Aorta (tissue), 5 donors: ENCODE data around the gene SAMD15. TPM values are rescaled to one million over a fixed set of nuclear protein-coding genes. Genes with fewer than 3 reads are reported as not detected.
A peak's percentile ranks its signal among the peaks of the same experiment; 100 is the strongest.

ENCODE experiments used
- ATAC-seq: fragments of 200-7000 bp; cut with Tn5 transposase; one replicate; pipeline ENCODE4 v1.9.1; 2022; ENCODE audit warnings: moderate library complexity; ENCODE audit not compliant: low FRiP score
- DNase-seq, 2 donors: peaks; one replicate each; pipeline ENCODE4 v3.0.0-alpha.2; 2020
- H3K27ac ChIP-seq, 2 donors: one replicate each; pipeline ENCODE4 v1.5.1; 2013; ENCODE audit warnings: low read length in 2 of 2, mild to moderate bottlenecking in 2 of 2, moderate library complexity in 2 of 2, control low read depth in 1 of 2, inconsistent platforms in 1 of 2, low read depth in 1 of 2
- H3K27me3 ChIP-seq, 2 donors: one replicate each; pipeline ENCODE4 v1.6.1; 2013; ENCODE audit warnings: control low read depth in 1 of 2, low read length in 1 of 2, mild to moderate bottlenecking in 1 of 2, moderate library complexity in 1 of 2; ENCODE audit not compliant: insufficient read depth in 2 of 2, control insufficient read depth in 1 of 2
- H3K36me3 ChIP-seq, 2 donors: one replicate each; pipeline ENCODE4 v1.6.1; 2013; ENCODE audit warnings: control low read depth in 1 of 2, low read length in 1 of 2, mild to moderate bottlenecking in 1 of 2; ENCODE audit not compliant: insufficient read depth in 2 of 2, control insufficient read depth in 1 of 2
- H3K4me1 ChIP-seq, 2 donors: one replicate each; pipeline ENCODE4 v1.6.1; 2013; ENCODE audit warnings: low read length in 2 of 2, control low read depth in 1 of 2, mild to moderate bottlenecking in 1 of 2, moderate library complexity in 1 of 2; ENCODE audit not compliant: insufficient read depth in 2 of 2, control insufficient read depth in 1 of 2
- H3K4me3 ChIP-seq, 2 donors: one replicate each; pipeline ENCODE4 v1.5.1; 2013; ENCODE audit warnings: low read length in 2 of 2, control low read depth in 1 of 2, mild to moderate bottlenecking in 1 of 2
- H3K9me3 ChIP-seq: one replicate; pipeline ENCODE4 v1.6.1; 2013; ENCODE audit warnings: mild to moderate bottlenecking, low read length; ENCODE audit not compliant: control insufficient read depth
- WGBS, 2 donors: extraction: QIAGEN DNeasy Blood & Tissue Kit; methylation state at CpG; one replicate each; pipeline ENCODE4 v1.1.7; 2013; 5-methylcytosine and 5-hydroxymethylcytosine counted together
- intact Hi-C, 2 donors: fragments of 100-400 bp; cut with DNase I; formaldehyde crosslinking; loops; one replicate each; pipeline versions ENCODE4 v1.14.2 to v1.15.0; 2022
- polyA plus RNA-seq, 2 donors: library from polyadenylated mRNA; stranded (reverse); fragments of 200-250 nt; gene quantifications; one replicate each; pipeline ENCODE4 v1.2.3, GENCODE V29; 2013
- total RNA-seq, 2 donors: library from RNA; stranded (reverse); fragmentation: NEBNext Ultra II Directional; extraction: Animal tissue kit (Norgen Biotek cat#: 25700); gene quantifications; one replicate each; pipeline ENCODE4 v1.2.1, GENCODE V29; 2021
- donor health status: healthy with polysubstance abuse.
- donor health status: Bipolar disorder and iron deficiency.
- donor health status: DM: no; HTN: no; CAD: no.
- donor health status: DM: no; HTN: no; CAD: no.
- donor health status: DM: yes; HTN: yes; CAD: no.

The SAMD15 gene
- total and polyA plus RNA-seq, 4 donors = 0.36 to 7.4 (median 0.57) TPM

GRCh38 chr14:77364146-77364545, 13.0 kb upstream of the SAMD15 start:
- Histone ChIP-seq H3K27ac (no peak overlapping the region), H3K4me3 (no peak overlapping the region), H3K9me3 (no peaks in the 10 kb centered on the region), H3K4me1 (no peaks in the 10 kb centered on the region), H3K36me3 (no peaks in the 10 kb centered on the region), H3K27me3 (no peaks in the 10 kb centered on the region)
- no peak for DNase-seq
- no peak for ATAC-seq
- 86 to 89% methylated on average over 3 of the region's 3 CpGs for whole genome bisulfite sequencing, 2 donors
- intact Hi-C loops = no loop called here

GRCh38 chr14:77369285-77369684, 7.9 kb upstream of the SAMD15 start:
- WGBS, 2 donors = 80 to 86% methylated on average over 1 of the region's 1 CpG
- intact Hi-C loops = no loop called here
- ATAC-seq (no peak), DNase-seq (no peak)
- H3K4me1 ChIP-seq = no peaks in the 10 kb centered on the region
- no peaks in the 10 kb centered on the region for H3K36me3 ChIP-seq
- no peaks in the 10 kb centered on the region for H3K9me3 ChIP-seq
- no peak overlapping the region for H3K4me3 ChIP-seq
- no peak overlapping the region for H3K27ac ChIP-seq
- no peaks in the 10 kb centered on the region for H3K27me3 ChIP-seq

GRCh38 chr14:77372304-77372841, 4.8 kb upstream of the SAMD15 start:
- Histone ChIP-seq H3K9me3 (no peaks in the 10 kb centered on the region), H3K4me1 (peaks cover 0 to 2% of the 10 kb centered on the region in 2 donors), H3K27me3 (no peaks in the 10 kb centered on the region), H3K4me3 (no peak overlapping the region), H3K36me3 (no peaks in the 10 kb centered on the region), H3K27ac (no peak overlapping the region)
- intact Hi-C loops = no loop called here
- 67 to 73% methylated on average over 4 of the region's 4 CpGs for WGBS, 2 donors
- ATAC-seq (no peak), DNase-seq (no peak)

- intact Hi-C loops = no loop called here
- no peak overlapping the region for H3K27ac ChIP-seq
- DNase-seq (no peak), ATAC-seq (no peak)
- no peaks in the 10 kb centered on the region for H3K36me3 ChIP-seq
- no peaks in the 10 kb centered on the region for H3K9me3 ChIP-seq
- peaks cover 0 to 2% of the 10 kb centered on the region in 2 donors for H3K4me1 ChIP-seq
- no peaks in the 10 kb centered on the region for H3K27me3 ChIP-seq
- WGBS, 2 donors = 88% methylated on average over 9 of the region's 9 CpGs
- H3K4me3 ChIP-seq = no peak overlapping the region
Observed at GRCh38 chr14:77375164-77375950, 1.8 kb upstream of the SAMD15 start.

DNA sequence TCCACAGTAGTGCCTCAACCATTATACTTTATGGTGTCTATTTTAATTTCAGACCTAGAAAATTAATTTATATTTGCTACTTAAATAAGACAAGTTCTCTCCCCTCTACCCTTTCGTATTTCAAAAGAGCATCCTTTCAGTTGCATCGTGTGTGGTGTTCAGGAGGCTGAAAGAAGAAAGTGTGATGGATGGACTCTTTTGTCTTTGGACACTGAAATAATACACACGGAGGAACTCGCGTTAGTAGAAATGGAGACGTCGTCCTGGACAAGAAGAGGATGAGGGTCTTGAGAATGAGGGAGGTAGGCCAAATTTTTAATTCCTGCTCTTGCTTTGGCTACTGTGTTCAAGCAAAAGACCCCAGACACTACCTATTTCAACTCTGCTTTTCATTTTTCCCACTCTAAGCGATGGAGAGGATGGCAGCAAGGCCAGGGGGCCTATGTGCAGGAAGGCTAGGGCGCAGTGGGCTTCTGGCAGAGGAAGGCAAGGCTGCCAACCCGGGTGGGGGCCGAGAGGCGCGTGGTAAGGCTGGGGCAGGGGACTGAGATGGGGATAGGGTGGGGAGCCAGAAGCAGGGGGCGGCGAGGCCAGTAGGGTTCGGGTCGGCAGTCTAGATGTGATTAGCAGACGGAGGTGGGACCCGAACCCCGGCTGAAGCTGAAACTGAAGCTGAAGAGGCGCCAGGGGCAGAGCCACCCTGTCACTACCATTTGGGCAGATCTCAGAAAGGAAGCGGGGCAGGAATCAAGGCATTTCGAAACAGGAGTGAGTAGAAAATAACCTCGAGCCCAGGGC, 1.0 kb upstream of the SAMD15 start:
- no peaks in the 10 kb centered on the region for H3K27me3 ChIP-seq
- peak overlapping the region; percentile 66 to 77 for H3K4me3 ChIP-seq
- peaks cover 0 to 2% of the 10 kb centered on the region in 2 donors for H3K4me1 ChIP-seq
- intact Hi-C loops = no loop called here
- no peaks in the 10 kb centered on the region for H3K9me3 ChIP-seq
- no peaks in the 10 kb centered on the region for H3K36me3 ChIP-seq
- H3K27ac ChIP-seq = peak overlapping the region in 1 of 2 donors; percentile 74
- 12% methylated on average over 24 of the region's 24 CpGs for WGBS, 2 donors
- peak; percentile 54 to 80 for DNase-seq
- peak; percentile 36 for ATAC-seq

DNA sequence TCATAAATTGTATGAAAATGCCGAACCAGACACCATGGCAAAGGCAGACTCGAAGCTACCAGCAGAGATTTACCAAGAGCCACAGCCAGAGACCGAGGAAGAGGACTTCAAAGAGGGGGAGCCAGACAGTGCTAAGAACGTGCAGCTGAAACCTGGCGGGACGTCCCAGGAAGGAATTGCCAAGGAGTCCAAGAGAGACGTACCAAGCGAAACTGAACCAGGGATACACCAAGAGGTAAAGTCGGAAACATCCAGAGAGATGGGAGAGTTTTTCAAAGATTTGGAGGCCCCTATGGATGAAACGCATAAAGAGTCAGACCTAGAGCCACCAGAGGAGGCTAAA, 294 bp downstream of the SAMD15 start:
- H3K4me3 ChIP-seq = peak overlapping the region; percentile 66 to 77
- H3K36me3 ChIP-seq = no peaks in the 10 kb centered on the region
- 12 to 14% methylated on average over 10 of the region's 10 CpGs for WGBS, 2 donors
- DNase-seq (no peak), ATAC-seq (peak; percentile 11)
- intact Hi-C loops = no loop called here
- H3K27ac ChIP-seq = no peak overlapping the region
- H3K27me3 ChIP-seq = no peaks in the 10 kb centered on the region
- no peaks in the 10 kb centered on the region for H3K9me3 ChIP-seq
- peaks cover 0 to 2% of the 10 kb centered on the region in 2 donors for H3K4me1 ChIP-seq

GRCh38 chr14:77378701-77379100, 1.5 kb downstream of the SAMD15 start:
- H3K4me1 ChIP-seq = peaks cover 0 to 2% of the 10 kb centered on the region in 2 donors
- ATAC-seq (no peak), DNase-seq (no peak)
- no peaks in the 10 kb centered on the region for H3K27me3 ChIP-seq
- intact Hi-C loops = no loop called here
- H3K36me3 ChIP-seq = no peaks in the 10 kb centered on the region
- H3K4me3 ChIP-seq = no peak overlapping the region
- H3K9me3 ChIP-seq = no peaks in the 10 kb centered on the region
- WGBS, 2 donors = 93 to 94% methylated on average over 6 of the region's 6 CpGs
- no peak overlapping the region for H3K27ac ChIP-seq

- no peaks in the 10 kb centered on the region for H3K9me3 ChIP-seq
- H3K27me3 ChIP-seq = no peaks in the 10 kb centered on the region
- H3K27ac ChIP-seq = no peak overlapping the region
- 93 to 97% methylated on average over 4 of the region's 4 CpGs for WGBS, 2 donors
- H3K4me3 ChIP-seq = no peak overlapping the region
- H3K36me3 ChIP-seq = no peaks in the 10 kb centered on the region
- H3K4me1 ChIP-seq = no peaks in the 10 kb centered on the region
- ATAC-seq (no peak), DNase-seq (no peak)
- intact Hi-C loops = no loop called here
Observed at GRCh38 chr14:77390188-77390587, 13.0 kb downstream of the SAMD15 start.
